B cell (primary cell): Measurements from ENCODE around the gene PEAK1. TPM values are rescaled to one million over a fixed set of nuclear protein-coding genes. Genes with fewer than 3 reads are reported as not detected.

ENCODE experiments used
- ATAC-seq: fragments of 200-7000 bp; cut with Tn5 transposase; one replicate; pipeline ENCODE4 v1.10.0; 2021; ENCODE audit warnings: low read depth, mild to moderate bottlenecking, moderate number of reproducible peaks, moderate library complexity
- CTCF ChIA-PET: fragments of 350-600 bp; sonication (Branson Sonifier 250); formaldehyde crosslinking; loops from one replicate; lab custom pipeline; 2021; ENCODE audit warnings: antibody characterized with exemption, inconsistent platforms; lab: Charles Lee
- POLR2A ChIA-PET: fragments of 350-600 bp; sonication (Branson Sonifier 250); formaldehyde crosslinking; loops from one replicate; lab custom pipeline; 2021; ENCODE audit warnings: antibody characterized with exemption; lab: Charles Lee
- DNase-seq: peaks from one replicate; pipeline ENCODE4 v3.0.0; 2013
- H2AFZ ChIP-seq: 2 replicates; pipeline ENCODE4 v1.6.1; 2012; ENCODE audit warnings: mild to moderate bottlenecking, low read depth, low read length; ENCODE audit not compliant: insufficient read depth, poor library complexity, severe bottlenecking
- H3K27ac ChIP-seq, 2 donors: 1 replicate in 1 of 2; 2 replicates in 1 of 2; pipeline ENCODE4 v1.5.1; 2012 to 2013; ENCODE audit warnings: low read length in 2 of 2, mild to moderate bottlenecking in 2 of 2, moderate library complexity in 1 of 2
- H3K27me3 ChIP-seq, 4 experiments: fragments of 200-600 bp in 1 of 4; sonication (generic) in 1 of 4; replicated peaks in 1 of 4; 1 replicate in 2 of 4; 2 replicates in 2 of 4; pipeline versions ENCODE4 v1.6.1 to v1.7.0; 2013 to 2016; ENCODE audit warnings: low read length in 3 of 4, mild to moderate bottlenecking in 2 of 4, mixed read lengths in 1 of 4, moderate library complexity in 1 of 4; ENCODE audit not compliant: insufficient read depth in 4 of 4, control insufficient read depth in 3 of 4; ENCODE audit errors: control extremely low read depth in 1 of 4
- H3K36me3 ChIP-seq, 2 experiments: replicated peaks in 1 of 2; 1 replicate in 1 of 2; 2 replicates in 1 of 2; pipeline versions ENCODE4 v1.6.1 to v1.7.1; 2013; ENCODE audit warnings: low read length in 1 of 2; ENCODE audit not compliant: insufficient read depth in 2 of 2, control insufficient read depth in 1 of 2; ENCODE audit errors: control extremely low read depth in 1 of 2, extremely low read depth in 1 of 2
- H3K4me1 ChIP-seq, 2 donors: fragments of 200-600 bp in 1 of 2; sonication (generic) in 1 of 2; 1 replicate in 1 of 2; 2 replicates in 1 of 2; pipeline versions ENCODE4 v1.5.1 to v1.6.1; 2013 to 2017; ENCODE audit warnings: low read length in 2 of 2; ENCODE audit not compliant: control insufficient read depth in 2 of 2, insufficient read depth in 2 of 2
- H3K4me2 ChIP-seq: replicated peaks from 2 replicates; pipeline ENCODE3; 2012; ENCODE audit warnings: mild to moderate bottlenecking, low read depth, low read length; ENCODE audit not compliant: poor library complexity, severe bottlenecking
- H3K4me3 ChIP-seq, 5 experiments: fragments of 200-600 bp in 1 of 5; sonication (generic) in 1 of 5; 1 replicate in 3 of 5; 2 replicates in 2 of 5; pipeline versions ENCODE4 v1.5.1 to v1.7.0; 2011 to 2016; ENCODE audit warnings: low read length in 4 of 5, mild to moderate bottlenecking in 4 of 5, low read depth in 2 of 5, control low read depth in 1 of 5, moderate library complexity in 1 of 5; ENCODE audit not compliant: insufficient read depth in 1 of 5; ENCODE audit errors: control extremely low read depth in 1 of 5, extremely low read depth in 1 of 5
- H3K79me2 ChIP-seq: fragments of 200-600 bp; sonication (generic); one replicate; pipeline ENCODE4 v1.6.0; 2016; ENCODE audit warnings: low read length; ENCODE audit not compliant: control insufficient read depth, insufficient read depth
- H3K9ac ChIP-seq: fragments of 200-600 bp; sonication (generic); 2 replicates; pipeline ENCODE4 v1.6.1; 2017; ENCODE audit warnings: mild to moderate bottlenecking, low read length, moderate library complexity
- H3K9me3 ChIP-seq, 3 donors: one replicate each; pipeline versions ENCODE4 v1.6.1 to v1.7.1; 2013; ENCODE audit warnings: low read length in 2 of 3; ENCODE audit not compliant: control insufficient read depth in 2 of 3, insufficient read depth in 1 of 3; ENCODE audit errors: control extremely low read depth in 1 of 3
- H4K20me1 ChIP-seq: 2 replicates; pipeline ENCODE4 v1.6.0; 2012; ENCODE audit warnings: mild to moderate bottlenecking, low read length; ENCODE audit not compliant: insufficient read depth, control insufficient read depth, poor library complexity, severe bottlenecking
- H3K27ac Mint-ChIP-seq: one replicate; pipeline ENCODE4 v1.8.0; 2021; ENCODE audit warnings: mixed read lengths
- H3K27me3 Mint-ChIP-seq: one replicate; pipeline ENCODE4 v1.8.0; 2021; ENCODE audit warnings: mixed read lengths
- H3K4me1 Mint-ChIP-seq: one replicate; pipeline ENCODE4 v1.8.0; 2021; ENCODE audit warnings: mixed read lengths
- H3K4me3 Mint-ChIP-seq: one replicate; pipeline ENCODE4 v1.8.0; 2021; ENCODE audit warnings: mixed read lengths
- H3K9me3 Mint-ChIP-seq: one replicate; pipeline ENCODE4 v1.8.0; 2022; ENCODE audit warnings: mixed read lengths; ENCODE audit not compliant: insufficient read depth
- CTCF ChIP-seq: fragments of 200-600 bp; IDR thresholded peaks from one replicate; pipeline ENCODE4 v1.8.0; 2022; ENCODE audit warnings: antibody characterized with exemption, mild to moderate bottlenecking
- EZH2 ChIP-seq: IDR thresholded peaks from 2 replicates; pipeline ENCODE4 v1.6.1; 2012; ENCODE audit warnings: borderline replicate concordance, low read depth, mild to moderate bottlenecking, moderate library complexity, low read length; ENCODE audit not compliant: insufficient read depth, poor library complexity, severe bottlenecking
- WGBS: methylation state at CpG from one replicate; pipeline ENCODE4 v1.1.5; 2013; ENCODE audit warnings: missing lambda C conversion rate; ENCODE audit not compliant: insufficient coverage; 5-methylcytosine and 5-hydroxymethylcytosine counted together
- intact Hi-C: fragments of 100-400 bp; cut with micrococcal nuclease; formaldehyde crosslinking; loops from one replicate; pipeline ENCODE4 v1.10.0; 2022
- polyA plus RNA-seq: library from polyadenylated mRNA; depleted of rRNA; stranded (reverse); fragments of >200 nt; gene quantifications from 2 replicates; pipeline ENCODE4 v1.2.3, GENCODE V29; 2012
- total RNA-seq, 2 donors: library from RNA; stranded (reverse); fragments of 120-200 nt in 1 of 2; gene quantifications; 1 replicate in 1 of 2; 2 replicates in 1 of 2; pipeline versions ENCODE4 v1.2.3 to v1.2.4, GENCODE V29; 2013 to 2022

PEAK1 gene
- total and polyA plus RNA-seq, 2 donors (not counting 1 experiment from before 2014, with no cell fraction given), result 13.4 to 38.0 TPM

GRCh38 chr15:77335298-77335697 is 84.6 kb downstream of the PEAK1 start:
- intact Hi-C loops, result no loop called here
- Mint-ChIP-seq H3K27me3 (no peaks in the 10 kb centered on the region), H3K9me3 (no peaks in the 10 kb centered on the region), H3K4me1 (no peaks in the 10 kb centered on the region), H3K27ac (no peak overlapping the region), H3K4me3 (no peak overlapping the region)
- ChIA-PET POLR2A (no interaction called here), CTCF (no interaction called here)
- Histone ChIP-seq H3K4me1 (no peaks in the 10 kb centered on the region), H3K4me2 (no peak overlapping the region), H3K36me3 (no peaks in the 10 kb centered on the region), H3K9me3 (no peaks in the 10 kb centered on the region), H3K27ac (no peak overlapping the region), H3K4me3 (no peak overlapping the region), H2AFZ (no peak overlapping the region), H4K20me1 (no peaks in the 10 kb centered on the region), H3K9ac (no peak overlapping the region), H3K27me3 (no peaks in the 10 kb centered on the region), H3K79me2 (peaks cover 7% of the 10 kb centered on the region)
- no peak for DNase-seq
- WGBS, result 94% methylated on average over 4 of the region's 4 CpGs
- ATAC-seq, result no peak
- TF ChIP-seq EZH2, result no peak
- no peak for TF ChIP-seq CTCF

GRCh38 chr15:77333166-77333565 is 86.7 kb downstream of the PEAK1 start:
- CTCF ChIA-PET, result no interaction called here
- H3K4me3 ChIP-seq, result no peak overlapping the region
- DNase-seq (no peak), ATAC-seq (no peak)
- intact Hi-C loops, result no loop called here
- Mint-ChIP-seq H3K9me3 (no peaks in the 10 kb centered on the region), H3K4me1 (peaks cover 1% of the 10 kb centered on the region), H3K4me3 (no peak overlapping the region), H3K27me3 (no peaks in the 10 kb centered on the region), H3K27ac (no peak overlapping the region)
- POLR2A ChIA-PET, result no interaction called here
- H3K36me3 ChIP-seq, result no peaks in the 10 kb centered on the region
- no peak overlapping the region for H3K9ac ChIP-seq
- H3K79me2 ChIP-seq, result peaks cover 5% of the 10 kb centered on the region
- TF ChIP-seq CTCF, result no peak
- TF ChIP-seq EZH2, result no peak
- H4K20me1 ChIP-seq, result no peaks in the 10 kb centered on the region
- H3K4me1 ChIP-seq, result no peaks in the 10 kb centered on the region
- no peak overlapping the region for H3K4me2 ChIP-seq
- no peak overlapping the region for H3K27ac ChIP-seq
- H2AFZ ChIP-seq, result no peak overlapping the region
- WGBS, result no CpG with 5 or more reads among the region's 2 CpGs
- H3K9me3 ChIP-seq, result no peaks in the 10 kb centered on the region
- H3K27me3 ChIP-seq, result no peaks in the 10 kb centered on the region
